PC-9 (cell line): Measurements from ENCODE around the gene POLR1G. TPM values are rescaled to one million over a fixed set of nuclear protein-coding genes. Genes with fewer than 3 reads are reported as not detected.

Experiments
- BruUV-seq: library from RNA; stranded (reverse); fragments of 400-500 nt; replicated peaks from 2 replicates; lab custom pipeline; 2021; lab: Mats Ljungman, UMichigan
- CTCF ChIA-PET: fragments of 300-600 bp; sonication (Branson Sonifier 250); formaldehyde crosslinking; loops from one replicate; lab custom pipeline; 2022; ENCODE audit warnings: antibody characterized with exemption; lab: Charles Lee
- POLR2A ChIA-PET: fragments of 300-600 bp; sonication (Branson Sonifier 250); formaldehyde crosslinking; loops from one replicate; lab custom pipeline; 2022; ENCODE audit warnings: antibody characterized with exemption; ENCODE audit not compliant: unreplicated experiment; lab: Charles Lee
- DNase-seq, 2 experiments: peaks; one replicate each; pipeline versions ENCODE4 v3.0.0 to v3.0.0-alpha.2; 2015 to 2022; ENCODE audit warnings: mixed read lengths in 1 of 2
- H2AFZ ChIP-seq: fragments of 200-600 bp; sonication (generic); 2 replicates; pipeline ENCODE4 v1.8.1; 2017; ENCODE audit warnings: antibody characterized with exemption
- H3F3A ChIP-seq: fragments of 200-600 bp; sonication (generic); 2 replicates; pipeline ENCODE4 v1.8.1; 2017; ENCODE audit warnings: antibody characterized with exemption, mild to moderate bottlenecking, low read depth; ENCODE audit not compliant: insufficient read depth
- H3K27ac ChIP-seq: fragments of 200-600 bp; sonication (generic); 2 replicates; pipeline ENCODE4 v1.6.1; 2016; ENCODE audit warnings: mixed run types
- H3K27me3 ChIP-seq: fragments of 200-600 bp; sonication (generic); 2 replicates; pipeline ENCODE4 v1.6.1; 2016; ENCODE audit warnings: low read depth, mixed run types; ENCODE audit not compliant: insufficient read depth
- H3K36me3 ChIP-seq: fragments of 200-600 bp; sonication (generic); 2 replicates; pipeline ENCODE4 v1.6.1; 2016; ENCODE audit warnings: low read depth, mixed run types
- H3K4me1 ChIP-seq: fragments of 200-600 bp; sonication (generic); replicated peaks from 2 replicates; pipeline ENCODE4 v1.6.1; 2016; ENCODE audit warnings: mixed run types; ENCODE audit not compliant: insufficient read depth
- H3K4me2 ChIP-seq: fragments of 200-600 bp; sonication (generic); 2 replicates; pipeline ENCODE4 v1.6.1; 2017; ENCODE audit warnings: mixed run types
- H3K4me3 ChIP-seq: fragments of 200-600 bp; sonication (generic); 2 replicates; pipeline ENCODE4 v1.6.1; 2016; ENCODE audit warnings: mixed run types
- H3K79me2 ChIP-seq: fragments of 200-600 bp; sonication (generic); 2 replicates; pipeline ENCODE4 v1.6.1; 2017; ENCODE audit warnings: low read depth, mixed run types
- H3K9me2 ChIP-seq: fragments of 200-600 bp; sonication (generic); 2 replicates; pipeline ENCODE4 v1.8.1; 2017; ENCODE audit warnings: mild to moderate bottlenecking; ENCODE audit not compliant: insufficient read depth
- H3K9me3 ChIP-seq: fragments of 200-600 bp; sonication (generic); 2 replicates; pipeline ENCODE4 v1.8.1; 2016; ENCODE audit warnings: low read depth; ENCODE audit not compliant: insufficient read depth
- H4K20me1 ChIP-seq: fragments of 200-600 bp; sonication (generic); 2 replicates; pipeline ENCODE4 v1.8.1; 2017; ENCODE audit not compliant: insufficient read depth
- CTCF ChIP-seq: fragments of 200-600 bp; sonication (generic); conservative IDR thresholded peaks from 2 replicates; pipeline ENCODE4 v1.6.1; 2017; ENCODE audit warnings: mixed run types, antibody characterized with exemption, mild to moderate bottlenecking, moderate library complexity
- EZH2 ChIP-seq: fragments of 200-600 bp; sonication (generic); IDR thresholded peaks from 2 replicates; pipeline ENCODE4 v1.8.0; 2017; ENCODE audit warnings: antibody characterized with exemption, low read depth
- intact Hi-C: fragments of 100-400 bp; cut with micrococcal nuclease; formaldehyde crosslinking; loops from one replicate; pipeline ENCODE4 v1.10.0; 2022; ENCODE audit not compliant: unreplicated experiment
- total RNA-seq: library from RNA; stranded (reverse); gene quantifications from 2 replicates; pipeline ENCODE4 v1.2.3, GENCODE V29; 2021

POLR1G gene
- total RNA-seq, 1 experiment from 2014 or later = 11.5 TPM

- no peak overlapping the region for H3K4me3 ChIP-seq
- BruUV-seq = no TSS peak
- no peak for DNase-seq
- no peaks in the 10 kb centered on the region for H3K27me3 ChIP-seq
- ChIA-PET CTCF (interaction anchor here (0.6 kb wide), 2 partner anchors 31 to 52 kb away, joined by 3 to 4 read pairs; no protein-coding TSS in a partner anchor), POLR2A (interaction anchor here (0.6 kb wide), 1 partner anchor 558 kb away, joined by 5 read pairs; the partner anchor contains the start of gene CCDC61)
- H3K9me3 ChIP-seq = no peaks in the 10 kb centered on the region
- no peaks in the 10 kb centered on the region for H3K9me2 ChIP-seq
- TF ChIP-seq CTCF (no peak), EZH2 (no peak)
- no peaks in the 10 kb centered on the region for H4K20me1 ChIP-seq
- no peak overlapping the region for H3K4me2 ChIP-seq
- no peak overlapping the region for H2AFZ ChIP-seq
- H3K27ac ChIP-seq = no peak overlapping the region
- peaks cover 34% of the 10 kb centered on the region for H3F3A ChIP-seq
- no peaks in the 10 kb centered on the region for H3K36me3 ChIP-seq
- H3K4me1 ChIP-seq = peaks cover 5% of the 10 kb centered on the region
- H3K79me2 ChIP-seq = no peaks in the 10 kb centered on the region
- intact Hi-C loops = no loop called here
Observed at GRCh38 chr19:45437328-45437727, 30.9 kb downstream of the POLR1G start.

DNA sequence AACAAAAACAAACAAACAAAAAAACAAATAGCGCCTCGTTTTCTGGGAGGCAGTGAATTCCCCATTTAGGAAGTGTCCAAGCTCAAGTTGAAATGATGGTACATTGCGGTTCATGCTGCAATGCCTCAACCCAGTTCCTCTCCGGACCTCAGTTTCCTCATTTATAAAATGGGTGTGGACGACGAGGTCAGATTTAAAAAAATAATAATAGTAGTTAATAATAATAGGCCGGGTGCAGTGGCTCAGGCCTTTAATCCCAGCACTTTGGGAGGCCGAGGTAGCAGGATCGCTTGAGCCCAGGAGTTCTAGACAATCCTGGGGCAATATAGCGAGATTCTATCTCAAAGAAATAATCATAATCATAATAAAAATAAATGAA lies 32.7 kb downstream of the POLR1G start:
- Histone ChIP-seq H3K4me3 (peak overlapping the region; percentile 83; the same call in 1 of the 2 replicates), H3K27ac (no peak overlapping the region), H3K27me3 (no peaks in the 10 kb centered on the region), H2AFZ (no peak overlapping the region), H3F3A (peaks cover 46% of the 10 kb centered on the region), H3K79me2 (no peaks in the 10 kb centered on the region), H3K9me3 (no peaks in the 10 kb centered on the region), H3K4me2 (peak overlapping the region; percentile 67), H4K20me1 (no peaks in the 10 kb centered on the region), H3K9me2 (no peaks in the 10 kb centered on the region), H3K4me1 (peaks cover 13% of the 10 kb centered on the region), H3K36me3 (no peaks in the 10 kb centered on the region)
- CTCF ChIA-PET = interaction anchor here (0.6 to 1.7 kb wide), 7 partner anchors 11 to 162 kb away, joined by 4 to 59 read pairs (median 9); partner anchors contain the start of gene FOSB
- no TSS peak for BruUV-seq
- POLR2A ChIA-PET = interaction anchor here (0.6 to 2.4 kb wide), 6 partner anchors 28 to 58 kb away, joined by 6 to 13 read pairs (median 7); partner anchors contain the start of genes FOSB and RTN2
- DNase-seq = no peak
- TF ChIP-seq CTCF = no peak
- TF ChIP-seq EZH2 = no peak
- intact Hi-C loops = loop anchor here (1.0 kb wide), 2 partner anchors 39 to 203 kb away; no protein-coding TSS in a partner anchor

DNA sequence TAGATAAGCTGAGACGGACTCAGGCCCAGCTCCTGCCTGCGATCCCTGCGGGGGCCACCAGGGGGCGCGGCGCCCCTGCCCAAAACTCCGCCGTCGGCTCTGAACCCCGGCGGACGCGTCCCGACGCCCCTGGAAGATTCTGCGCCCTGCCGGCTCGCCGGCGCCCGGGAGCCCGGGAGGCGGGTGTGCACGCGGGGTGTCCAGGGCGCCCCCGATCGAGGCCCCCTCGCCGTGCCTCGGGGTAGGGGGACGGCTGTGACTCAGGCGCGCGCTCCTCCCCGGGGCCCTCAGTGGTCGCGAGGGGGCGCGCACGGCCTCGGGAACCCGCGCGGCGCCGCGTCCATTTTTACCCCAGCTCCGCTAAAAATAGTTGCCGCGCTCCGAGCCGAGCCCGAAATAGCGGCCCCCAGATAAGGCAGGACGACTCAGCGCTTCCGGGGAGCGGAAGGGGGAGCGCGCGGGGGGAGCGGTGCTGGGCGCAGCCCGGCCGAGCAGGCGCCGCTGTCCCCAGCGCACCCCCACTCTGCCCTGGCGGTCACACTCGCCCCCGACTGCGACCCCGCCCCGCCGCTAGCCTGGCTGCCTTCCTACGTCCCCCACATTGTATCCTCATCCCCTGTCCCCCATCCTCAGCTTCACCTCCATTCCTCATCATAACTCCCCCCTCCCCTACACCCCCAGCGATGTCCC lies 33.3 kb downstream of the POLR1G start:
- Histone ChIP-seq H3K4me1 (peaks cover 17% of the 10 kb centered on the region), H3F3A (peaks cover 50% of the 10 kb centered on the region), H3K9me2 (no peaks in the 10 kb centered on the region), H3K36me3 (no peaks in the 10 kb centered on the region), H3K9me3 (no peaks in the 10 kb centered on the region), H3K79me2 (no peaks in the 10 kb centered on the region), H2AFZ (peak overlapping the region; percentile 83), H4K20me1 (no peaks in the 10 kb centered on the region), H3K27ac (no peak overlapping the region), H3K27me3 (no peaks in the 10 kb centered on the region), H3K4me3 (peak overlapping the region; percentile 83), H3K4me2 (peak overlapping the region; percentile 67)
- DNase-seq = peak in 1 of 2 experiments; percentile 86
- BruUV-seq = no TSS peak
- TF ChIP-seq CTCF (peak; percentile 100), EZH2 (no peak)
- intact Hi-C loops = loop anchor here (1.0 kb wide), 2 partner anchors 39 to 203 kb away; no protein-coding TSS in a partner anchor
- CTCF ChIA-PET = interaction anchor here (0.6 to 1.7 kb wide), 9 partner anchors 11 to 162 kb away, joined by 3 to 59 read pairs (median 6); partner anchors contain the start of gene FOSB
- POLR2A ChIA-PET = interaction anchor here (0.6 to 2.4 kb wide), 6 partner anchors 28 to 57 kb away, joined by 6 to 13 read pairs (median 7); partner anchors contain the start of genes FOSB and RTN2
